ENCODE measurements around the gene NAA80. TPM values are rescaled to one million over a fixed set of nuclear protein-coding genes. Genes with fewer than 3 reads are reported as not detected.
"Not testable (repeated sequence)": the region's sequence is repeated elsewhere in the genome, so short reads cannot be mapped to it uniquely, and the experiment has no call there.

The NAA80 gene
- total and polyA plus RNA-seq, 12 donors: 5.2 to 19.8 (median 11.0) TPM

DNA sequence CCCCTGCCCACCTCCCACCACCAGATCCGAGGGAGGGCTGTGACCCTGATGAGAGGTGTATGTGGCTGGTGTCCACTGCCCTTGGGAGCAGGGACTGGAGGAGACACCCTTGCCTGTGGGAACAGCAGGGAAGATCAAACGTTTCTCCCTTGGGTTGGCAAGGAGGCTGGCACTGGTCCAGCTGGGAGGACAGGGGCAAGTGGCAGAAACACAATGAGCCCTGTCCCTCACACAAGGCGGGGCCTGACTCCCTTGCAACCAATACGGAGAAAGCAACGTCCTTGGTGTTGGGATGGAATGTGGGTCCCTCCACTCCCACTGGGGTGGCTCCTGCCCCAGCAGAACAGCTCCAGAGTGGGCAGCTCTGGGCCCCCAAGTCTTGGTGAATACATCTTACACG is 18.1 kb upstream of the NAA80 start:
- Histone ChIP-seq H3K4me3 (no peak overlapping the region), H3K36me3 (replicated peaks in 1 of 2) (peaks cover 0 to 31% of the 10 kb centered on the region in 2 donors), H3K27me3 (no peaks in the 10 kb centered on the region), H3K4me1 (replicated peaks in 1 of 2) (peaks cover 39 to 50% of the 10 kb centered on the region in 2 donors), H3K9me3 (replicated peaks in 1 of 3) (no peaks in the 10 kb centered on the region), H3K27ac (peak overlapping the region in 2 of 5 donors; percentile 3 to 19)
- TF ChIP-seq POLR2A (IDR thresholded peaks at IDR 0.05): no peak
- TF ChIP-seq, protein P1, sequence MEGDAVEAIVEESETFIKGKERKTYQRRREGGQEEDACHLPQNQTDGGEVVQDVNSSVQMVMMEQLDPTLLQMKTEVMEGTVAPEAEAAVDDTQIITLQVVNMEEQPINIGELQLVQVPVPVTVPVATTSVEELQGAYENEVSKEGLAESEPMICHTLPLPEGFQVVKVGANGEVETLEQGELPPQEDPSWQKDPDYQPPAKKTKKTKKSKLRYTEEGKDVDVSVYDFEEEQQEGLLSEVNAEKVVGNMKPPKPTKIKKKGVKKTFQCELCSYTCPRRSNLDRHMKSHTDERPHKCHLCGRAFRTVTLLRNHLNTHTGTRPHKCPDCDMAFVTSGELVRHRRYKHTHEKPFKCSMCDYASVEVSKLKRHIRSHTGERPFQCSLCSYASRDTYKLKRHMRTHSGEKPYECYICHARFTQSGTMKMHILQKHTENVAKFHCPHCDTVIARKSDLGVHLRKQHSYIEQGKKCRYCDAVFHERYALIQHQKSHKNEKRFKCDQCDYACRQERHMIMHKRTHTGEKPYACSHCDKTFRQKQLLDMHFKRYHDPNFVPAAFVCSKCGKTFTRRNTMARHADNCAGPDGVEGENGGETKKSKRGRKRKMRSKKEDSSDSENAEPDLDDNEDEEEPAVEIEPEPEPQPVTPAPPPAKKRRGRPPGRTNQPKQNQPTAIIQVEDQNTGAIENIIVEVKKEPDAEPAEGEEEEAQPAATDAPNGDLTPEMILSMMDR (IDR thresholded peaks at IDR 0.05): no peak
- peak in 1 of 7 donors; percentile 33 for DNase-seq
- intact Hi-C loops (cut with DNase I): no loop called here
- 50 to 79% (median 55%) methylated on average over 2 to 6 of the region's 6 CpGs for WGBS, 4 donors

DNA sequence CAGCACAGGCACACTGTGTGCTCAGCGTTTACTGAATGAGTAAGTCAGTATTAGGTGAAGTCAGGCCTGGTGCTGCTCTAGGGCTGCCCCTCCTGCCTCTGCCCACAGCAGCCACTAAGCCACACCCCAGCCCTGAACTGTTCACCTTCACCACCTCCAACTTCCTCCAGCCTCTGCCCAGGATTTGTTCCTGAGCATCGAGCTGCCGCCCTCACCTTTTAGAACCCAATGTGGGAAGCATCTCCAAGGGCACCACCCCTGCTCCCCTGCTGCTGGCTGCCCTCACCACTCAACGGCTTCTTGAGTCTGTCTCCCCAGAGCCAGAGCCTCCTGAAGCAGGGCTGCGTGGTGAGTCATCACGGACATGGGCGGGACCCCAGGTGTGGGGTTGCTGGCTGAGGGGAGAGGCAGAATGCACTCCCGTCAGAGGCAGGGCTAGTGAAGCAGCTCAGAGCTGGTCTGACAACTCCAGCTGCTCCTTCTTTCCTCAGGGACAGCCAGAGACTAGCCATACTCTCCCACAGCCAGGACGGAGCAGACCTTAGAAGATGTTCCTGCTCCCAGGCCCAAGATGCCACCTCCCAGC is 17.5 kb upstream of the NAA80 start:
- H3K9me3 ChIP-seq (replicated peaks in 1 of 3): no peaks in the 10 kb centered on the region
- TF ChIP-seq, protein P1 (IDR thresholded peaks at IDR 0.05): no peak
- TF ChIP-seq POLR2A (IDR thresholded peaks at IDR 0.05): no peak
- intact Hi-C loops (cut with DNase I): no loop called here
- peaks cover 33 to 44% of the 10 kb centered on the region in 2 donors for H3K4me1 ChIP-seq (replicated peaks in 1 of 2)
- 49 to 57% (median 52%) methylated on average over 3 to 9 of the region's 9 CpGs for WGBS, 4 donors
- no peak overlapping the region for H3K4me3 ChIP-seq
- H3K27ac ChIP-seq: peak overlapping the region in 1 of 5 donors; percentile 3
- DNase-seq: peak in 2 of 7 donors; percentile 42 to 58
- H3K36me3 ChIP-seq (replicated peaks in 1 of 2): peaks cover 0 to 31% of the 10 kb centered on the region in 2 donors
- no peaks in the 10 kb centered on the region for H3K27me3 ChIP-seq

DNA sequence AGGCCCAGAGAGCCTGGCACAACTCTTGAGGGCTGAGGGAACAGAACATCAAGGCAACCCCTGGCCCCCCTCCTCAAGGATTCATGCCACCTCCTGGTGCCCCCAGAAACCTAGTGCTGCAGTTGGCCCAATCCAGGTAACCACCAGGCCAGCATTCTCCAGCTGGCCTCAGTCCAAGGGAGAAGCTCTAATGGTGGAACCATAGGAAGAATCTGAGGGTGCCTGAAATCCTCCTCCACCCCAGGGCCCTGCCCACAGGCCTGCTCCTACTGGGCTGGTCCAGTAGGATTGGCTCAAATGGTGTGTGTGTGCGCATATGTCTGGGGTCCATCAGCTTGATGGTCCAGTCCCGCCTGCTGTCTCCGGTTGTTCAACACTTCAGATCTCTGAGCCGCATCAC is 15.6 kb upstream of the NAA80 start:
- no peak for DNase-seq
- peaks cover 0 to 29% of the 10 kb centered on the region in 2 donors for H3K36me3 ChIP-seq (replicated peaks in 1 of 2)
- H3K4me3 ChIP-seq: no peak overlapping the region
- H3K27me3 ChIP-seq: no peaks in the 10 kb centered on the region
- 96 to 100% (median 98%) methylated on average over 4 of the region's 4 CpGs for WGBS, 4 donors
- no peaks in the 10 kb centered on the region for H3K9me3 ChIP-seq (replicated peaks in 1 of 3)
- intact Hi-C loops (cut with DNase I): no loop called here
- peaks cover 24 to 35% of the 10 kb centered on the region in 2 donors for H3K4me1 ChIP-seq (replicated peaks in 1 of 2)
- no peak overlapping the region for H3K27ac ChIP-seq
- no peak for TF ChIP-seq POLR2A (IDR thresholded peaks at IDR 0.05)
- TF ChIP-seq, protein P1 (IDR thresholded peaks at IDR 0.05): no peak

DNA sequence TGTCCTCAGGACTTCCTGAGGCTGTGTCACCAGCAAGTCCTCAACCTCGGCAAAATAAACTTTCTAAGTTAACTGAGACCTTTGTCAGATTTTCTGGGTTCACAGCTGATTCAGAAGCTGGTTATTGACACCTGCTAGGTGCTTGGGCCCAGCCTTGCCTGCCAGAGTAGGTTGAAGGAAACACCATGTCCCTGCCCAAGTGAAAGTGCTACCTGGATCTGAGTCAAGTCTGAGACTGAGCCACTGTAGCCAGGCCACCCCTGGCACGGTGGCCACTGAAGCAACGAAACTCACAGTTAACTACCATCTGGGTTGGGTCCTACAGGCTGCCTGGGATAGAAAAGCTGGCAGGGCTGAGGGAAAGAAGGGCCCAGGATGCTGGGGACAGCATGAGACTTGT is 15.1 kb upstream of the NAA80 start:
- Histone ChIP-seq H3K4me3 (no peak overlapping the region), H3K4me1 (replicated peaks in 1 of 2) (peaks cover 24 to 30% of the 10 kb centered on the region in 2 donors), H3K36me3 (replicated peaks in 1 of 2) (peaks cover 0 to 25% of the 10 kb centered on the region in 2 donors), H3K27ac (no peak overlapping the region), H3K9me3 (replicated peaks in 1 of 3) (no peaks in the 10 kb centered on the region), H3K27me3 (no peaks in the 10 kb centered on the region)
- no peak for DNase-seq
- TF ChIP-seq POLR2A (IDR thresholded peaks at IDR 0.05): no peak
- TF ChIP-seq, protein P1 (IDR thresholded peaks at IDR 0.05): no peak
- intact Hi-C loops (cut with DNase I): no loop called here
- 77 to 88% (median 85%) methylated on average over 3 of the region's 3 CpGs for WGBS, 4 donors

DNA sequence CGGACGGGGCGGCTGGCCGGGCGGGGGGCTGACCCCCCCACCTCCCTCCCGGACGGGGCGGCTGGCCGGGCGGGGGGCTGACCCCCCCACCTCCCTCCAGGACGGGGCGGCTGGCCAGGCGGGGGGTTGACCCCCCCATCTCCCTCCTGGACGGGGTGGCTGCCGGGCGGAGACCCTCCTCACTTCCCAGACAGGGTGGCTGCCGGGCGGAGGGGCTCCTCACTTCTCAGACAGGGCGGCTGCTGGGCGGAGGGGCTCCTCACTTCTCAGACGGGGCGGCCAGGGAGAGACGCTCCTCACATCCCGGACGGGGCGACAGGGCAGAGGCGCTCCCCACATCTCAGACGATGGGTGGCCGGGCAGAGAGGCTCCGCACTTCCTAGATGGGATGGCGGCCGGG is 12.8 kb upstream of the NAA80 start:
- 86 to 93% methylated on average over 15 to 32 of the region's 32 CpGs; no CpG with 5 or more reads in 2 of the 4 donors for WGBS, 4 donors
- H3K4me1 ChIP-seq (replicated peaks in 1 of 2); H3K27me3 ChIP-seq; DNase-seq; H3K9me3 ChIP-seq (replicated peaks in 1 of 3); intact Hi-C loops (cut with DNase I); H3K36me3 ChIP-seq (replicated peaks in 1 of 2); H3K4me3 ChIP-seq; H3K27ac ChIP-seq: not testable (repeated sequence)

All from adrenal gland (tissue), 12 donors.